HG03469 (cell line): ENCODE results near the gene MOGAT2.
"Not testable (repeated sequence)": the region's sequence is repeated elsewhere in the genome, so short reads cannot be mapped to it uniquely, and the experiment has no call there.

Experiments
- ATAC-seq: cut with Tn5 transposase; IDR thresholded peaks from one replicate; pipeline ENCODE4 v1.9.1; 2021; ENCODE audit warnings: mild to moderate bottlenecking, moderate library complexity, moderate number of reproducible peaks; ENCODE audit not compliant: unreplicated experiment

The MOGAT2 gene

DNA sequence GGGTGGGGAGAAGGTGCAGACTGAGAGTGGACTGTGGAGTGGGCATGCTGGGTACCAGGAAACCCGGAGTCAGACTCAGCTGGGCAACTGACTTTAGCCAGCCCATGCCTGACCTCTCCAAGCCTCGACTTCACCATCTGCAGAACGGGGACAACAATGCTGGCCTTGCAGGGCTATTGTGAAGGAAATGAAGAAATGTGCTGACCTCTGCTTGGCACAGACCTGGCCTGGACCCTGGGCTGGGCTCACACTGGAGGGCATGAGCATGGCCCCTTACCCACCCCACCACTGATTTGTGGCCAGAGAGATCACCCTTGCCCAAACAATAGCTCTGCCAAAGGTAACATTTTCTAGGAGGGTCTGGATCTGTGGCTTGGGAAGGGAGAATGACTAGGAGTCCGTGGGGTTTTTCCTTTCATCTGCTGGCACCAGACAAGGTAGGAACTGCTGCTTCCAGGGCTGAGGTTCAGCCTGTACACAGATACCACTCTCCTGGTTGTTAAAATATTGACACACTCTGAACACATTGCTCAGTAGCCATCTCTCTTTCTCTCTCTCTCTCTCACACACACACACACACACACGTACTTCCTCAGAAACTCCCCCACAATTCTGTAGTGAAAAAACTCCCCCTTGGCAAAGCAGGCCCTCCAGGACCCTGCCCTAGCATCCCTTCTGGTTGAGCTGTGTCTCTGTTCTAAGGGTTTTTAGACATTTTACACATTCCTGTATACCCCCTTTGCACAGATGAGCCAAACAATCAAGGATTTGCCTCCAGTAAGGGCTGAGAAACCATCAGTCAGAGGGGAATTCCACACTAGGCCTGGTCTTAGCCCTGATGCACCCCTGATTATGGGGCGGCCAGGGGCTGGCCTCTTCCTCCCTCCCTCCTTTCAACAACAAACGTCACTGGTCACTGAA is 1.0 kb downstream of the MOGAT2 start:
- no peak for ATAC-seq

DNA sequence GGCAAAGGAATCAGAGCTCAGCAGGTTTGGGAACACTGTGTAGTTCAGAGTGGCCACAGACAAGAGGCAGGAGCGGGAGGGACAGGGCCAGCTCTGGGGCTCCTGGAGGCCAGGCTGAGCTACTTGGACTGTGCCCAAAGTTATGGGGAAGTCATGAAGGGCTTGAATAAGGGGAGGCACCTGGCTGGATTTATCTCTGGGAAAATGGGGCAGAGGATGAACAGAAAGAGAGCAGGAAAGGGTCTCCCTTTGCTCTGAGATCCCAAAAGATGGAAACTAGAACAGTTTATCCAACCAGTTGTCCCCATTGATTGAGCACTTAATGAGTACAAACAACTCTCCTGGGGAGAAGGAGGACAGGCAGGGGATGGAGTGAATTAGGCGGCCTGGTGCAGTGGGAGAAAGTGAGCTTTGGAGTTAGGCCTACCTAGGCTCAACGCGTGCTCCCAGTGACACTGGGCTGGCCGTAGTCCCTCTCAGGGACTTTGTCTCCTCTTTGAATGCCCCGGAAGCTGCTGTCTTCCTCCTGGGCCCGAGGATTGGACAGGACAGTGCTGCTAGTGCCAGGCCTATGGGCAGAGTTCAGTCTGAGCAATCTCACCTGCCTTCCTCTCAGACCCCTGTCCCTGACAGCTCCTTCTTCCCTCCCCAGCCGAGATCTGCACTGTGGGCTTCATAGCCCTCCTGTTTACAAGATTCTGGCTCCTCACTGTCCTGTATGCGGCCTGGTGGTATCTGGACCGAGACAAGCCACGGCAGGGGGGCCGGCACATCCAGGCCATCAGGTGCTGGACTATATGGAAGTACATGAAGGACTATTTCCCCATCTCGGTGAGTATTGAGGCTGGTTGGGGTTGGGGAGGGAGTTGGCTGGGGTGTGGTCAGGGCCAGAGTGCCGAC is 2.0 kb downstream of the MOGAT2 start:
- ATAC-seq, result no peak

- no peak for ATAC-seq
Measured at GRCh38 chr11:75720639-75721038, 3.0 kb downstream of the MOGAT2 start.

DNA sequence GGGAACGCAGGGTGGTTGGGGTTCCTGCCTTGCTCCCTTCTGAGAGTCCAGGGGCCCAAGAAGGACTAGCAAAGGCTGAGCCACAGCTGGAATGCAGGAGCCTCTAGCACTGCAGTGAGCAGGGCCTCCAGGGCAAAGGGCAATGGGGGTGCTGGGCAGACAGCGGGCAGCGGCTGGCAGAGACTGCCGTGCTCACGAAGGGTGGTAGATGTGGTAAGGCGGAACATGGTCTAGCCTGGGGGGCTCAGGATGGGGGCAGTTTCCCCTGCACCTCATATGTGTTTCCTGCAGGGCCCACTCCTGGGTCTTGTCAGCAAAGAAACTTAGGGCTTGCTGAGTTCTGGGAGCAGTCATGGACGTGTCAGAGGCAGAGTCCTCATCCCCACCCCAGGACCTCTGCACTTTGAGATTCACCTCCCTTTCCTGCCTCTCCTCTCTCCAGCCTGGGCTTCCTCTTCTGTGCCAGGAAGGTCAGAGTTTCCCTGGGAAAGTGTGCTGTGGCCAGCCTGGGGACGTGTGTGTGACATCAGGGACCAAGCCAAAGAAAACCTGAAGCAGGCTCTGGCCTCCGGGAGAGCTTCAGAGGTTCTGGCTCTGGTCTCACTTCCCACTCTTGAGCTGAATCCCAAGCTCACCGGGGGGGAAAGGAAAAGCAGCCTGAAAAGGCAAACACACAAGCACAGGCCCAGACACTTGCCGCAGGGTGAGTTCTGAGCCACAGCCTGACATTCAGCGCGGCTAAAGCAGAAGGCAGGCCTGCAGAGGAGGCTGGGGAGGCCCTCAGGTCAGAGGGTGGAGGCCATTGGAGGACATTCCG is 4.4 kb downstream of the MOGAT2 start:
- no peak for ATAC-seq

DNA sequence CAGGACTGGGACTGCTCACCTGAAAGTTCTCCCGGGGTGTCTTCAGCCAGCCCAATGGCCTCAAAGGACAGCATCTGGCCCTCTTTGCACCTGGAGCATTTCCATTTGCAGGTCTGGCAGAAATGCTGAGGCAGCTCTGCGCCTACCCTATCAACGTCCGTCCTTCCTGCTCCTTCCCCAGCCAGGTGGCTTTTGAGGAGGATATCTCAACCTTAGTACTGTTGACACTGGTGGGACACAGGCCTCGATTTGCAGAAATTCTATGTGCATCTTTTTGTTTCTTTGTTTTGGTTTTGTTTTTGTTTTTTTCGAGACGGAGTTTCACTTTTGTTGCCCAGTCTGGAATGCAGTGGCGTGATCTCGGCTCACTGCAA is 5.0 kb downstream of the MOGAT2 start:
- ATAC-seq, result no peak

- no peak for ATAC-seq
Measured at GRCh38 chr11:75725547-75726320, 8.1 kb downstream of the MOGAT2 start.

GRCh38 chr11:75728992-75729391 is 11.4 kb downstream of the MOGAT2 start:
- ATAC-seq, result no peak

- ATAC-seq, result no peak
Measured at GRCh38 chr11:75731095-75731494, 13.5 kb downstream of the MOGAT2 start.

DNA sequence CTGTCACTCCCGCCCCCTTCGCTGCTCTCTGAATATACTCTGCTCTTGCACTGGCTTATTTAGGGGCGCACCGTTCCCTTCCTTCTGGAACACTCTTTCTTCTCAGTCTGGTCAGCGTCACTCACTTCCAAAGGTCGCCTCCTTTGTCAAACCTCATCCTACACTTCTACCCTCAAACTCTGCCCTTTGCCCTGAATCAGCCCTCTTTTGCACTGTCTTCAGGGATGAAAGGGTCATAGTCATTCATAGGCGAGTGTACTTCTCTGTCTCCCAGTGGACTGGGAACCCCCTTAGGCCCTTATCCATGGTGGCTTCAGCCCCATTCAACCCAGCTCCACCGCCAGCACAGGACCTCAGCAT is 15.4 kb downstream of the MOGAT2 start:
- no peak for ATAC-seq

DNA sequence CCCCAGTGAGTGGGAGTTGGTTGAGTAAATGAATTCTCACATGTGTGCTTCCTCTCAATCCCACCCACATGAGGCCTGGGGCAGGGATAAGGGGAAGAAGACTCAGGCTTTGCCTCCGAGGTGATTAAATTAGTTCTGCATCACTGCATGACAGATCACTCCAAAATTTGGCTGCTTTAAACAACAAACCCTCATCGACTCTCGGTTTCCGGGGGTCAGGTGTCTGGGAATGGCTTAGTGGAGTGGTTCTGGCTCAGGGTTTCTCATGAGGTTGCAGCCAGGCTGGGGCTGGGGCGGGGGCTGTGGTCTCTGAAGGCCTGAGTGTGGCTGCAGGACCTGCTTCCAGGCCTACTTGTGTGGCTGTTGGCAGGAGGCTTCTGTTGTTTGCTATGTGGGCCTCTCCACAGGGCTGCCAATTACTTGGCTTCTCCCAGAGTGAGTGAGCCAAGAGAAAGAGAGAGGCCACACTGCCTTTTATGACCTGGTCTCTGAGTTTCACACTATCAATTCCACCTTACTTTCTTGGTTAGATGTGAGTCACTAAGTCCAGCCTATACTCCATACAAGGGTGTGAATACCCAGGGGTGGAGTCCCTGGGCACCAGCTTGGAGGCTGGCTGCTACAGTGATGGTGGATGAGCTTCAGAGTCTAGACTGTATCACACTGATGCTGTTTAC is 15.9 kb downstream of the MOGAT2 start:
- no peak for ATAC-seq

GRCh38 chr11:75734491-75735180 is 17.0 kb downstream of the MOGAT2 start:
- ATAC-seq, result no peak

- no peak for ATAC-seq
Measured at GRCh38 chr11:75735181-75735845, 17.7 kb downstream of the MOGAT2 start.

DNA sequence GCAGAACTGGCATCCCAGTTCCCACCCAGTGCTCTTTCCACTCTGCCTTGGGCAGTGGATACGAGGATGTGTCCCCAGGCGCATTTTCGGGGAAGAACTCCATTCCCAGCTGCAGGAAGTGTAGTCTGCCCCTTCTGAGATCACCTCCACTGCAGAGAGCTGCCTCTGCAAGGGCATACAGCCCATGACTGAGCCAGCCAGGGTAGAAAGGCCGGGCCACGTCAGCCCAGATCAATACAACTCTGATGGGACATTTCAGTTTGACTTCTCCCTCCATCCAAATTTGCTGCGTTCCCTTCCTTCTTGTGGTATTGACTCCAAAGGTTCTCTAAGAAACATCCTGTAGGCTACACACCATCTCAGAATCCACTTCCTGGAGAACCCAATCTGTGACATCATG is 19.7 kb downstream of the MOGAT2 start:
- no peak for ATAC-seq

DNA sequence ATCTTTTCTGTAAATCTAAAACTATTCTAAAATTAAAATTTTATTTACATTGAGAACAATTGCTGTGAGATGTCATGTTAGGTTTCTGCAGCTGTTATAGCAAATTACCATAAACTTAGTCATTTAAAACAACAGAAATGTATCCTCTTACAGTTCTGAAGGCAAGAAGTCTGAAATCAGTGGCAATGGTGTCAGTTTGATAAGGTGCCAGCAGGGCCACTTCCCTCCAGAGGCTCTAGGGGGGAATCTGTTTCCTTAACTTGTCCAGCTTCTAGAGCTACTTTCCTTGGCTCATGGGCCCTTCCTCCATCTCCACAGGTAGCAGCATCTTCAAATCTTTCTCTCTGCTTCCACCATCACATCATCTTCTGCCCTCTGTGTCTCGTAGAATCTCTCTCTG is 23.0 kb downstream of the MOGAT2 start:
- ATAC-seq, result no peak

GRCh38 chr11:75743159-75743558 is 25.5 kb downstream of the MOGAT2 start:
- not testable (repeated sequence) for ATAC-seq

- ATAC-seq, result no peak
Measured at GRCh38 chr11:75743711-75744563, 26.3 kb downstream of the MOGAT2 start.

DNA sequence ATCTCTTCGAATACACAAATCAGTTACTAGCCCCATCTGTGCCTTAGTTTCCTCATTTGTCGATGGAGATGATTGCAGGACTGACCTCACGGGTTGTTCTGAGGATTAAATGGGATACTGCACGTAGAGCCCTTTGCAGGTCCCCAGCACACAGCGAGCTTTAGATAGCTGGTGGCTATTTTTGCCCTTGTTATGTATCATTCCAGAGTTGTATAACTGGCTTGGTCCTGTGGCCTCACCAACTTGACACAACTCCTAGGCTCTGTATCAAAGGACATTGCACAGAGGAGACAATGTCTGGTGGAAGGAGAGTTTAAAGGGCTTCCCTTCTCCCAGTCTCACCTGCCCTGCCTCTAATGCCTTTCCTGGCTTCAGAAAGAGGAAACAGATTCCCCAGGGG is 28.2 kb downstream of the MOGAT2 start:
- no peak for ATAC-seq
